Left lobe of liver (tissue), 2 donors: ENCODE measurements around the gene BASP1. TPM values are rescaled to one million over a fixed set of nuclear protein-coding genes. Genes with fewer than 3 reads are reported as not detected.
"Not testable (repeated sequence)": the region's sequence is repeated elsewhere in the genome, so short reads cannot be mapped to it uniquely, and the experiment has no call there.

Source experiments
- ATAC-seq: fragments of 200-7000 bp; cut with Tn5 transposase; one replicate; pipeline ENCODE4 v1.9.1; 2020; ENCODE audit warnings: mild to moderate bottlenecking, moderate library complexity
- DNase-seq: peaks from one replicate; pipeline ENCODE4 v3.0.0-alpha.2; 2020; ENCODE audit warnings: low spot score
- total RNA-seq: library from RNA; stranded (reverse); gene quantifications from one replicate; pipeline ENCODE4 v1.2.1, GENCODE V29; 2021
- donor health status: DM: no; HTN: no; CAD: no; lungs with moderate emphysema.
- donor health status: DM: no; HTN: yes; CAD: no.

The BASP1 gene
- total RNA-seq, 1 donor from 2014 or later = 3.4 TPM

DNA sequence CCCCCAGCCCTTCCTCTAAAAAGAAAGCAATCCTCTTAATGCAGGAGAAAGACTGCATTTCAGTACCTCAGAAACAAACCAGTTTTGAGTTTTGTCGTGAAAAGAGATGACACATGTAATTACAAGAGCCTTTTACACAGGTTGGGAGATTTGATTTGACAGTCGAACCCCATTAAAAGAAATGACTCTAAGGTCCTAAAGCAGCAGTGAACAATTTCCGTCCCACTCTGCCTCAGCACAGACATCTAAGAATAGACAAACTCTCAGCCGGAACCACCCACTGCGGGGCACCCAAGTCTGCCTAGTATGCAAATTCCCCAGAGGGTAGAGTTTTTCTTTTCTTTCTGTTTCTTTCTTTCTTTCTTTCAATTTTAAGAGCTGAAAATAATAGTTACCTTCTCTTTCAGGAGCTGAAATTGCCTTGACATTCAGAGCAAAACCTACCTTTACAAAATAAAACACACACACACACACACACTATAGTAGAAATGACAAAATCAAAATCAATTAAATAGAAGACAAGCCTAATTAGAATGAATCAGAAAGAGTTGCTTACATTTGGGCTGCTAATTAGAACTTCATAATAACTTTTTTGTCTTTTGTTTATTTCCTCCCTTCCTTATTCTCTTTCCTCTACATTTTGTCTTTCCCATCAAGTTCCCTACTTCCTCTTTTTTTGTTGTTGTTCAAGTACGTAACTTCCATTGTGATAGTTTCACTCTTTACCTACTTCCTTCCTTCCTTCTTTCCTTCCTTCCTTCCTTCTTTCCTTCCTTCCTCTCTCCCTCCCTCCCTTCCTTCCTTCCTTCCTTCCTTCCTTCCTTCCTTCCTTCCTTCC lies 65.1 kb downstream of the BASP1 start:
- DNase-seq = no peak
- ATAC-seq = no peak

GRCh38 chr5:17283121-17283415 lies 65.6 kb downstream of the BASP1 start:
- ATAC-seq (no peak), DNase-seq (no peak)

DNA sequence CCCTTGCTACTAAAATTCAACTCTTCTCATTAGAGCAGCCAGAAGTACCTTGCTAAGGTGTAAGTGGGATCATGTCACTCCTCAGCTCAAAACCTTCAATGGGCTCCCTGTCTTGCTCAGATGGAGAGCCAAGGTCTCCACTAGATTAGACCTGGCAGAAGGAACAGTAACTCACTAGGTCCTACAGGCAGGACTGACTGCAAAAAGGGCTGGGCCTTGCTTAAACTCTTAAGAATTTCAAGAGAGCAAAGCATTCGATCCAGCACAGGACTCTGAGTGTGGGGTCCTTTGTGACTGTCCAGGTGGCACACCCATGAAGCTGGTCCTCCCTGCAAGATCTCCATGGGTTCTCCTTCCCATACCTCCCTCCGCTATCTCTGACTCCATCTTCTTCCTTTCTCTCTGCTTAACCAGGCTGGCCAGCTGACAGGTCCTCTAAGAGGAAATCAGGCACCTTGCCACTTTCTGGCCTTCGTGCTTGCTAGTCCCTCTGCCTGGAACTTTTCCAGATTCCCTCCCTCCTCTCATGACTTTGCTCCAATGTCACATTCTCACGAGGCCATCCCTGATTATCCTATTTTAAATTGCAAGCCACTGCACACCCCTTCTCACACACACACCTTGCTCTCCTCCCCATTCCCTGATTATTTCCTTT lies 70.2 kb downstream of the BASP1 start:
- no peak for DNase-seq
- no peak for ATAC-seq

- ATAC-seq (no peak), DNase-seq (no peak)
These were observed 71.1 kb downstream of the BASP1 start for GRCh38 chr5:17288570-17288969.

DNA sequence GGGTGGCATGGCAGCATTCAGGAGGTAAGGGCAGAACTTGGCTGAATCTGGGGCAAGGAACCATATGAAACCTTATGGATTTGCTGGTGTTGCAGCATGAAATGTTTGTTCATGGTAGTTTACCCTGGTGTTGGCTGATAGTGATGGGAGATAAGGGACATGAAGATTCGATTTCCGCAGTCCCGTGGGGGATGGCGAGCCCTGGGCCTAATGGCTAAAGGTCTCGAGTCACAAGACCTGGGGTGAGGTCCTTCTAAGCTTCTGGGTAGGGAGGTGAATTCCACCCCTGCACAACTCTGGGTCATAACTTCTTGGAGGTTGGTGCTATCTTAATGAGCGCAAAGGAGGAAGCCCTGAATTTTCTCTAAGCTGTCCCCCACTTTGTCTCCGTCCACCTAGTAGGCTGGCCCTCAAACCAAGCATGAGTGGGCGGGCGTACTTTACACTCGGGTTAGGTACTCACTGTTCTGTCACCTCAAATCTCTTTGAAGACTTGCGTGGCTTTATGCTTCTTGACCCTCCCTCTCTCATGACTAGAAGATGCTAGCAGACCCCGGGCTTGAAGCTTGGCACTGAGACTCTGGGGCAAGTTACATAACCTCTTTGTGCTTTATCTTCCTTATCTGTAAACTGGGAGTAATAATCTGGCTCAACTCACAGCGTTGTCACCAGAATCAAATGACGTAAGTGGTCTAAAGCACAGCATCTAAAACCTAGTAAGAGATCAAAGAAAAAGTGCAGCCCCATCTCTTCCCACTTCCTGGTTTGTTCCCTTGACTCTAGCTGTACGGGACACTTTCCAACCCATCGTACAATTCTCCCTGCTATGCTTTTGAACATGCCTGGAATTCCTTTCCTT lies 72.5 kb downstream of the BASP1 start:
- ATAC-seq (no peak), DNase-seq (no peak)

GRCh38 chr5:17290540-17290974 lies 73.1 kb downstream of the BASP1 start:
- DNase-seq (no peak), ATAC-seq (no peak)

DNA sequence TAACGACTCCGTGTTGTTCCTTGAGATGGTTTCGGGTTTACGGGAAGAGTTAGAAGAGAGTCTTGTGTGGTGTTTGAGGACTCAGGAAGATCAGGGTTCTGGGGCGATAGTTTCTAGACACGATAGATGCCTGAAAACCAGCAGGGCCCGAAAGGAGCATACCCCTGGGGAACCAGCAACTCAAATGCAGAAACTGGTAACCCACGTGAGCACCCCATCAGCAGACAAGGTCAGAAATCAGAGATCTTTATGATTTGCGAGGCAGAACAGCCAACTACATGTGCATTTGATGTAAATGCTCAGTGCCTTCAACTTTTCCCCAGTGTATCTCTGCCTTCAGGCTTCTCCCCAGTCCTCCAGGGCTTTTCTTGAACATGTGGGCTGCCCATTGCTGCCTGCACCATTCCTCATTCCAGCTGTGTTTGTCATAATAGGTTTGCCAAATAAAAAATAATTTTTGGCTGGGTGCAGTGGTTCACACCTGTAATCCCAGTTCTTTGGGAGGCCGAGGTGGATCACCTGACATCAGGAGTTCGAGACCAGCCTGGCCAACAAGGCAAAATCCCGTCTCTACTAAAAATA lies 75.1 kb downstream of the BASP1 start:
- DNase-seq (no peak), ATAC-seq (no peak)

DNA sequence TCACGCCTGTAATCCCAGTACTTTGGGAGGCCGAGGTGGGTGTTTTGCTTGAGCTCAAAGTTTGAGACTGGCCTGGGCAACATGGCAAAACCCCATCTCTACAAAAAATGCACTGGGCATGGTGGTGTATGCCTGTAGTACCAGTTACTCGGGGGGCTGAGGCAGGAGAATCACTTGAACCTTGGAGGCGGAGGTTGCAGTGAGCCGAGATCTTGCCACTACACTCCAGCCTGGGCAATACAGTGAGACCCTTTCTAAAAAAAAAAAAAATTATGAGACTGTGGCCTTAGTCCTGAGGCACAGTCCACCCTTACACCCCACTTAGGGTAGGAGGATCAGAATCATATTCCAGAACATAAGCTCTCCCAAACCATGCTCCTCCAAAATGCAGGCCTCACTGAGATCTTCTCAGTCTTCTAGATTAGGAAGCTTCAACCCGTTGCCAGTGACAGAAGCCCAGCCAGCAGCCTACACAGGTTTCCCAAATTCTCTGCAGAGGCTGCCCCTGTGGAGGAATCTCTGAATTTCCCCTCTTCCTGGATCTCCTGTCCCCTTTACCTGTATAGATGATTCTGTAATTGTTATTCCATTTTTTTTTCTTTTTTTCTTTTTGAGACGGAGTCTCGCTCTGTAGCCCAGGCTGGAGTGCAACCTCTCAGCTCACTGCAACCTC lies 77.3 kb downstream of the BASP1 start:
- DNase-seq (no peak), ATAC-seq (no peak)

- DNase-seq (no peak), ATAC-seq (no peak)
These were observed 78.2 kb downstream of the BASP1 start for GRCh38 chr5:17295671-17296070.

DNA sequence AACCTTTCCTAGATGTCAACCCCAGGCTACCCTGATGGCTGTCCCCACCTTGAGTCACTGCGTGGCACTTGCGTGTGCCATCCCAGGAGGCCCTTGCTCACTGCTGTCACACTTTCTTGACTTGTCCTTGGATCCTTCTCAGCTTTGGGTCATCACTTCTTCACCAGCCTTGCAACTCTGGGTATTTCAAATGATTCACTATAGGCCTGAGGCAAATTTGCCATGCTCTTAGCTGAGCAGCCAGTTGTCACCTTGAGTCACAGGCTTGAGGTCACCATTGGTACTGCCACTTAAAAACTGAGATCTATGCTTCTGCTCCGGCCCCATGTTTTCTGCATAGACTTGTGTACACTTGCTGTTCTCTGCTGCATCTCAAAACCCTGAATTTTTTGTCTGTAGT lies 84.7 kb downstream of the BASP1 start:
- ATAC-seq = no peak
- DNase-seq = no peak

DNA sequence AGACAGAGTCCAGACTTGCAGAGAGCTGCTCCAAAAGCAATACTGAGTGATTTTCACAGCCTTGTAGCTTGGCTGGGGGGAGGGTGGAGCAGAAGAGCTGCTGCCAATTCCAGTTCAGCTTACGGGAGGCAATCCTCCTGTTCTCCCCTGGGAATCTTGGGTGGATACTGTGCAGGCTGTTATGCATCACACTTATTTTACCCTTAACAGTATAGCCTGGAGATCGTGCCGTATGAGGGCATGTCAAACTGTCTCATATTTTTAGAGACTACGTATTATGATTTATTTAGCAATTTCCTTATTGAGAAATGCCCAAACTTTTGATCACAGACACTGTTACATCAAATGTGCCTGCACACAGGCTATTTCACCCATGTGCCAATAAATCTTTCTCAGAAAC lies 85.2 kb downstream of the BASP1 start:
- ATAC-seq (no peak), DNase-seq (no peak)

GRCh38 chr5:17304282-17304681 lies 86.9 kb downstream of the BASP1 start:
- no peak for ATAC-seq

GRCh38 chr5:17305017-17305416 lies 87.6 kb downstream of the BASP1 start:
- ATAC-seq (no peak), DNase-seq (no peak)

More at GRCh38 chr5:17304282-17304681, 86.9 kb downstream of the BASP1 start:
- DNase-seq = no peak

DNA sequence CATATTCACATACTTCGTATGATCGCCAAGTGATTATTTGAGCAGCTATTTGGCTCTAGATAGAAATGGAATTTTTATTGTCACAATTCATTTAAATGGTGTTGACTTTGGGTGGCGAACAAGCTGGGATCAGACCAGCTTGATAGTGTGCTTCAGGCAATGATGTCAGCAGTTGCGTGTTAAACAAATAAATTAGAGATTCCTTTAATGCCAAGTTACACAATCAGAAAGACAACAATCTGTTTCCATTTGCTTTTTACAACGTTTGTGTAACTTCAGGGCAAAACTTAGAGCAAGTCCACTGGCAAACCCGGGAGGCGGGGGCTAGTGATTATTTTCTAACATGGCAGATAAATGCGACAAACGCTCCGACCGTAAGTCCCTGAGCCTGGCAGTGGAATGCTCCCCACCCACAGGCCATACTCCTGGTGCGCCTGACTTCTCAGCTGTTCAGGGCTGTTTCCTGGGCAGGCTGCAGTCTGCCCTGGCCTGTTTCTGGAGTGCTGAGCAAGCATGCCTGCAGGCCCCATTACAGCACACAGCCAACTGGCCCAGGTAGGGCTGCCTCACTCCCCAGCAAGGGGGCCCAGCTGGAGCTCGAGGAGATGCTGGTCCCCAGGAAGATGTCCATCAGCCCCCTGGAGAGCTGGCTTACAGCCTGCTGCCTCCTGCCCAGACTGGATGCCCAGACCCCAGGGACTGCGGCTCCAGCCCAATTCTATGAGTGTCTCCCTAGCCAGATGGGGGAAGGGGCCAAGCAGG lies 88.7 kb downstream of the BASP1 start:
- ATAC-seq (peak; percentile 64), DNase-seq (no peak)

GRCh38 chr5:17306726-17307091 lies 89.3 kb downstream of the BASP1 start:
- DNase-seq = no peak
- no peak for ATAC-seq

DNA sequence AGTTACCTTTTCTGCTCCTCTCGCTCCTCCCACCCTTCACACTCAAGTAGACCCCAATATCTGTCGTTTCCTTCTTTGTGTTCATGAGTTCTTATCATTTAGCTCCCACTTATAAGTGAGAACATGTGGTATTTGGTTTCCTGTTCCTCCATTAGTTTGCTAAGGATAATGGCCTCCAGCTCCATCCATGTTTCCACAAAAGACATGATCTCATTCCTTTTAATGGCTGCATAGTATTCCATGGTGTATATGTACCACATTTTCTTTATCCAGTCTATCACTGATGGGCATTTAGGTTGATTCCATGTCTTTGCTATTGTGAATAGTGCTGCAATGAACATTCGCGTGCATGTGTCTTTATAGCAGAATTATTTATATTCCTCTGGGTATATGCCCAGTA lies 90.0 kb downstream of the BASP1 start:
- DNase-seq, ATAC-seq: not testable (repeated sequence)

- DNase-seq = no peak
- ATAC-seq = no peak
These were observed 91.1 kb downstream of the BASP1 start for GRCh38 chr5:17308326-17309065.

DNA sequence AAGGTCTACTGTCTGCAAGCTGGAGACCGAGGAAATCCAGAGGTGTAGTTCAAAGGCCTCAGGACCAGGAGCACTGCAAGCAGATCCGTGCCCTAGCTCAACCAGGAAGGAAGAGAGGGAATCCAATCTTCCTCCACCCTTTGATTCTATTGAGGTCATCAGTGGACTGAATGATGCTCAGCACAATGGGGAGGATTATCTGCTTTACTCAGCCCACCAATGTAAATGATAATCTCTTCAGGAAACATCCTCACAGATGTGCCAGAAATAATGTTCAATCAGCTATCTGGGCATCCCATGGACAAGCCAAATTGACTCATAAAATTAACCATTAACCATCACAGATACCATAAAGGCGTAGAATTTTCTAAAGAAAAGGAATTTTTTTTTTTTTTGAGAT lies 92.0 kb downstream of the BASP1 start:
- DNase-seq (no peak), ATAC-seq (no peak)

- DNase-seq, ATAC-seq: not testable (repeated sequence)
These were observed 93.1 kb downstream of the BASP1 start for GRCh38 chr5:17310502-17310901.
